Activated T-helper 2 cell treated with anti-CD3 and anti-CD28 coated beads, Interferon-gamma antibody, Interleukin-2, Interleukin-4, amounts not matched to agents 10 μg/mL and 5 μg/mL and 100 μg/mL, durations not matched to agents 14 hours and 24 hours and 36 hours (primary cell): ENCODE data around the gene PLB1. TPM values are rescaled to one million over a fixed set of nuclear protein-coding genes. Genes with fewer than 3 reads are reported as not detected.

Experiments used
- DNase-seq: peaks from one replicate; pipeline ENCODE4 v3.0.0; 2021; ENCODE audit warnings: low spot score
- H3K27ac Mint-ChIP-seq: one replicate; pipeline ENCODE4 v1.8.0; 2021; ENCODE audit warnings: mixed read lengths
- H3K27me3 Mint-ChIP-seq: one replicate; pipeline ENCODE4 v1.8.0; 2021; ENCODE audit warnings: low read depth, mixed read lengths
- H3K36me3 Mint-ChIP-seq: one replicate; pipeline ENCODE4 v1.8.0; 2021; ENCODE audit warnings: low read depth, mixed read lengths
- H3K4me1 Mint-ChIP-seq: one replicate; pipeline ENCODE4 v1.8.0; 2021; ENCODE audit warnings: low read depth, mixed read lengths
- H3K4me3 Mint-ChIP-seq: one replicate; pipeline ENCODE4 v1.8.0; 2021; ENCODE audit warnings: low read depth, mild to moderate bottlenecking, moderate library complexity, mixed read lengths
- H3K9me3 Mint-ChIP-seq: one replicate; pipeline ENCODE4 v1.8.0; 2021; ENCODE audit warnings: mixed read lengths
- intact Hi-C: fragments of 100-400 bp; cut with micrococcal nuclease; formaldehyde crosslinking; loops from one replicate; pipeline ENCODE4 v1.15.1; 2023
- total RNA-seq: library from RNA; stranded (reverse); gene quantifications from 2 replicates; pipeline ENCODE4 v1.2.3, GENCODE V29; 2022

The PLB1 gene
- total RNA-seq: 1.8 and 2.0 TPM in 2 replicates

GRCh38 chr2:28495551-28496250 is at the start of gene PLB1:
TSS of gene PLB1 (plus strand) at chr2:28496060. CDS start at chr2:28496115, 55 bp downstream.
- Mint-ChIP-seq H3K4me1 (no peaks in the 10 kb centered on the region), H3K36me3 (no peaks in the 10 kb centered on the region), H3K9me3 (no peaks in the 10 kb centered on the region), H3K27ac (no peak within 1 kb of the TSS), H3K27me3 (peaks cover 14% of the 10 kb centered on the region), H3K4me3 (no peak within 1 kb of the TSS)
- no peak for DNase-seq
- intact Hi-C loops: no loop called here

DNA sequence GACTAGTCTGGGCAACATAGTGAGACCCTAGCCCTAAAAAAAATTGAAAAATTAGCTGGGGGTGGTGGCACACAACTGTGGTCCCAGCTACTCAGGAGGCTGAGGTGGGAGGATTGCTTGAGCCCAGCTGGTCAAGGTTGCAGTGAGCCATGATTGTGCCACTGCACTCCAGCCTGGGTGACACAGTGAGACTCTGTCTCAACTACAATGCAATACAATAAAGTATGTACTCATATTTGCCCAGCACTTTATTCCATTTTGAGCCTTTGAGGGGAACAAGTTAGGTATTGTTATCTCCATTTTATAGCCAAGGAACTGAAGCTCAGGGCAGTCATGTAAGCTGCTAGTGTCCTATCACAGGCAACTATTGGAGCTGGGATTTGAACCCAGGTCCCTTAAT is 49.3 kb upstream of the PLB1 start:
- H3K9me3 Mint-ChIP-seq: peaks cover 15% of the 10 kb centered on the region

DNA sequence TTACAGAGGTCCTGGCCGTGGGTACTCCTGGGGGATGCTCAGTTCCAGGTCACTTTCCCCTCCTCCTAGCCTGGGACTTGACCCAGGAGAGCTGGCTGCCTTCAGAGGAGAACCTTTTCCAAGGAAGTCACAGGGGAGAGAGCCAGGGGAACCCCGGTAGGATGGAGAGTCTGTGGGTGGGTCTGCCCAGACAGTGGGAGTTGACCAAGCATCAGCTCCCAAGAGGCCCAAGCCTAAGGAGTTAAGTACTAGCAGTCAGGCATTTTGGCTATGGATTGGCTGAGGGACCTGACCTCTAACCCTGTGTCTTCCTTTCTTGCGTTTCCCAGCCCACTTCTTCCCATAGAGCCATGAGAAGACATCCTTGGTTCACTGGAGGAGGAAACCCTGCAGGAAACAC is 48.8 kb upstream of the PLB1 start:
- Mint-ChIP-seq H3K27me3 (no peaks in the 10 kb centered on the region), H3K4me3 (no peak overlapping the region), H3K9me3 (peaks cover 10% of the 10 kb centered on the region), H3K36me3 (no peaks in the 10 kb centered on the region), H3K27ac (peak overlapping the region; percentile 62), H3K4me1 (peaks cover 73% of the 10 kb centered on the region)
- DNase-seq: no peak
- intact Hi-C loops: loop anchor here (5.0 to 10.0 kb wide), 3 partner anchors 170 to 485 kb away; no protein-coding TSS in a partner anchor

More for the DNA sequence above, 49.3 kb upstream of the PLB1 start:
- H3K4me3 Mint-ChIP-seq: no peak overlapping the region
- intact Hi-C loops: loop anchor here (1.0 to 10.0 kb wide), 6 partner anchors 19 to 484 kb away; partner anchors contain the start of gene FOSL2
- H3K27ac Mint-ChIP-seq: no peak overlapping the region
- peaks cover 75% of the 10 kb centered on the region for H3K4me1 Mint-ChIP-seq
- no peak for DNase-seq
- no peaks in the 10 kb centered on the region for H3K27me3 Mint-ChIP-seq
- H3K36me3 Mint-ChIP-seq: no peaks in the 10 kb centered on the region

GRCh38 chr2:28447943-28448792 is 47.7 kb upstream of the PLB1 start:
- Mint-ChIP-seq H3K4me3 (peak overlapping the region; percentile 9), H3K9me3 (peaks cover 4% of the 10 kb centered on the region), H3K4me1 (peaks cover 74% of the 10 kb centered on the region), H3K27me3 (no peaks in the 10 kb centered on the region), H3K27ac (peak overlapping the region; percentile 88), H3K36me3 (no peaks in the 10 kb centered on the region)
- intact Hi-C loops: loop anchor here (1.0 to 10.0 kb wide), 5 partner anchors 24 to 486 kb away; no protein-coding TSS in a partner anchor
- no peak for DNase-seq

DNA sequence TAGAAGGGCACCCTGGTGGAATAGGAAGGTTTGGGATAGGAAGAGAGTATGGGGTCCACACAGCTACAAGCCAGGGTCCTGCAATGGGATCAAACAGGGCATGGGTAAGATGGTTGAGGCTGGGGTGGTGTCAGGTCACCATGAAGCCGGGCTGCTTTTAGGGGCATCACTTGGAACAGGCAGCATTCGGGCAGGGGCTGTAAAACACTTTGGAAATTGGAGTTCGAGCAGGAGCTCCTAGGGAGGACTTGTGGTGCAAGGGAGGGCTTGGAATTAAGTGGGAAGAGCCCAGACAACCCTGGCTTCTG is 47.1 kb upstream of the PLB1 start:
- Mint-ChIP-seq H3K27ac (peak overlapping the region; percentile 88), H3K4me1 (peaks cover 72% of the 10 kb centered on the region), H3K9me3 (no peaks in the 10 kb centered on the region), H3K36me3 (no peaks in the 10 kb centered on the region), H3K4me3 (peak overlapping the region; percentile 9), H3K27me3 (no peaks in the 10 kb centered on the region)
- intact Hi-C loops: loop anchor here (1.0 to 10.0 kb wide), 5 partner anchors 24 to 486 kb away; no protein-coding TSS in a partner anchor
- no peak for DNase-seq

DNA sequence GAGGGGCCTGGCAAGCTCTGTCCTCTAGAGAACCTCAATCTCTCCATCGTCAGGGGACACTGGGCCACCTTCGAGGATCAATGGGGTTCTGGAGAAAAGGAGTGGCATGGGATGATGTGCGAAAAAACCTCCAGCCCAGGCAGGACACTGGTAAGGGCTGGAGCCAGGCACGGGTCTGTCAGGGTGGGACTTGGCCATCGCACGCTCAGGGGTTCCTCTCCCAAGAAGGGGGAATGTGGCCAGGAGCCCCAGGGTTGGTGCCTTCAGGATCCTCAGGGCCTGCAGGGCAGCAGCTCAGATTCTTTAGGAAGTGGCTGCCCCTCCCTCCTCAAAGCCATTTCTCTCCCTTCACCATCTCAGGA is 46.8 kb upstream of the PLB1 start:
- intact Hi-C loops: loop anchor here (5.0 to 10.0 kb wide), 3 partner anchors 172 to 487 kb away; no protein-coding TSS in a partner anchor
- Mint-ChIP-seq H3K27ac (peak overlapping the region; percentile 88), H3K36me3 (no peaks in the 10 kb centered on the region), H3K9me3 (no peaks in the 10 kb centered on the region), H3K4me3 (no peak overlapping the region), H3K27me3 (no peaks in the 10 kb centered on the region), H3K4me1 (peaks cover 72% of the 10 kb centered on the region)
- DNase-seq: no peak

- intact Hi-C loops: loop anchor here (1.0 to 10.0 kb wide), 5 partner anchors 57 to 557 kb away; partner anchors contain the start of genes BABAM2, FOSL2 and RBKS
- DNase-seq: peak; percentile 62
- Mint-ChIP-seq H3K36me3 (no peaks in the 10 kb centered on the region), H3K9me3 (no peaks in the 10 kb centered on the region), H3K4me1 (peaks cover 72% of the 10 kb centered on the region), H3K4me3 (peak overlapping the region; percentile 43), H3K27ac (peak overlapping the region; percentile 88), H3K27me3 (no peaks in the 10 kb centered on the region)
Observed at GRCh38 chr2:28449488-28450395, 46.1 kb upstream of the PLB1 start.

- Mint-ChIP-seq H3K9me3 (no peaks in the 10 kb centered on the region), H3K36me3 (no peaks in the 10 kb centered on the region), H3K27ac (peak overlapping the region; percentile 88), H3K4me1 (peaks cover 60% of the 10 kb centered on the region), H3K4me3 (no peak overlapping the region), H3K27me3 (no peaks in the 10 kb centered on the region)
- intact Hi-C loops: loop anchor here (1.0 to 5.0 kb wide), 2 partner anchors 59 to 559 kb away; partner anchors contain the start of genes BABAM2, FOSL2 and RBKS
- no peak for DNase-seq
Observed at GRCh38 chr2:28450901-28451565, 44.8 kb upstream of the PLB1 start.

- no peak for DNase-seq
- intact Hi-C loops: loop anchor here (1.0 to 5.0 kb wide), 3 partner anchors 560 to 749 kb away; partner anchors contain the start of genes BABAM2 and RBKS
- Mint-ChIP-seq H3K4me3 (no peak overlapping the region), H3K4me1 (peaks cover 55% of the 10 kb centered on the region), H3K36me3 (no peaks in the 10 kb centered on the region), H3K27ac (no peak overlapping the region), H3K27me3 (no peaks in the 10 kb centered on the region), H3K9me3 (no peaks in the 10 kb centered on the region)
Observed at GRCh38 chr2:28451793-28452533, 43.9 kb upstream of the PLB1 start.

DNA sequence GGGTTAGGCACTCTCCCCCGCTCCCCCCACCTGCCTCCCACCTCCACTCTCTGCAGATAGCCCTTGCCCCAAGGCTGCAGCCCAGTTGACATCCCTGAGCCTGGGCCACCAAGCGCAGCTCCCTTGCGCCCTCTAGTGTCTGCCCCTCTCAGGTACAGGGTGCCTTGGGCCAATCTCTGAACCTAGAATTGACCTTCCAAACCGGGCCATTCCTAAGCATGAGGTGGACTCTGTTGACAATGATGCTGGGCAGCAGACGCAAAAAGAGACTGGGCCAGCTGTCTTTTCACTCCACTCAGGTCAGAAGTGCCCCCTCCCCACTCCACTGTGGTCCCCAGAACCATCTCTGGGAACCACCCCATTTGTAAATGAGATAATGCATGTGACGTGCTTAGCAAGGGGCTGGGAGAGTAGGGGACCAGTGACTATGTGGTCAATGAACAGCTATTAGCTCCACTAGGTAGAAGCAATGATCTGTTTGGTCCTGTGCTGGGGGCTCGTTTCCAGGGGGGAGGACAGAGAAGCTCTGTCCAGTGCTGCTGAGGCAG is 43.3 kb upstream of the PLB1 start:
- DNase-seq: peak; percentile 65
- intact Hi-C loops: loop anchor here (1.0 to 5.0 kb wide), 3 partner anchors 560 to 750 kb away; partner anchors contain the start of genes BABAM2 and RBKS
- Mint-ChIP-seq H3K27ac (peak overlapping the region; percentile 30), H3K4me1 (peaks cover 48% of the 10 kb centered on the region), H3K27me3 (no peaks in the 10 kb centered on the region), H3K36me3 (no peaks in the 10 kb centered on the region), H3K4me3 (no peak overlapping the region), H3K9me3 (no peaks in the 10 kb centered on the region)

DNA sequence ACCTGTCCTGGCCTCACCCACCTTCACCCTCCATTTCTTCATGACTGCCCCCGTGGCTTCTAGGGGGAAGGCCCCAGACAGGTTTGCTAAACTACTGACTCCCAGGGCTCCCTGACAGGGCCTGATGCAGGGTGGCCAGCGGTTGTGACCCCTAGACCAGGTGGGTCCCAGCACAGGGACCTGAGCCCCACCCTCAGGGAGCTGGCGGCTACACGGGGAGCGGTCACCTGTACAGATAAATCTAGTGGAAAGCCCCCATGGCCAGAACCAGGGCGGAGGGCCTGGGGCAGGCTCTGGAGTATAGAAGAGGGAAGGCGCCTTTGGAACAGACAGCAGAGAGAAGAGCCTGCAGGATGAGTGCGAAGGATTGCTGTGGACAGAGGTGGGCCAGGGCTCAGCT is 42.5 kb upstream of the PLB1 start:
- intact Hi-C loops: loop anchor here (2.0 to 5.0 kb wide), 2 partner anchors 561 to 751 kb away; partner anchors contain the start of genes BABAM2 and RBKS
- Mint-ChIP-seq H3K27me3 (no peaks in the 10 kb centered on the region), H3K9me3 (no peaks in the 10 kb centered on the region), H3K4me1 (peaks cover 44% of the 10 kb centered on the region), H3K4me3 (no peak overlapping the region), H3K36me3 (no peaks in the 10 kb centered on the region), H3K27ac (no peak overlapping the region)
- no peak for DNase-seq
